HepG2 (cell line): Measurements from ENCODE around the gene RAB39A. TPM values are rescaled to one million over a fixed set of nuclear protein-coding genes. Genes with fewer than 3 reads are reported as not detected.

Source experiments
- ATRX ChIP-seq: sonication (generic); formaldehyde crosslinking; IDR thresholded peaks from 2 replicates; pipeline ENCODE4 v1.4.0; 2020; ENCODE audit warnings: missing genetic modification reagents, borderline replicate concordance
- DRAP1 ChIP-seq: IDR thresholded peaks from 2 replicates; pipeline ENCODE4 v1.6.1; 2016; ENCODE audit warnings: missing genetic modification reagents, missing compliant biosample characterization
- GABPB1 ChIP-seq: IDR thresholded peaks from 2 replicates; pipeline ENCODE4 v1.6.1; 2016; ENCODE audit warnings: mild to moderate bottlenecking, missing genetic modification reagents, moderate library complexity, missing compliant biosample characterization
- KIAA2018 ChIP-seq: sonication (generic); formaldehyde crosslinking; IDR thresholded peaks from 2 replicates; pipeline ENCODE4 v1.5.0; 2020; ENCODE audit warnings: mild to moderate bottlenecking, missing genetic modification reagents, borderline replicate concordance
- KLF6 ChIP-seq: IDR thresholded peaks from 2 replicates; pipeline ENCODE4 v1.8.0; 2016; ENCODE audit warnings: missing biosample characterization, missing genetic modification reagents
- MAFF ChIP-seq: IDR thresholded peaks from 2 replicates; pipeline ENCODE4 v1.6.1; 2011; ENCODE audit warnings: low read depth, low read length, improper control_type of control experiment
- NR3C1 ChIP-seq: sonication (generic); formaldehyde crosslinking; IDR thresholded peaks from 2 replicates; pipeline ENCODE4 v1.4.0; 2020; ENCODE audit warnings: missing genetic modification reagents
- PITX1 ChIP-seq: sonication (generic); formaldehyde crosslinking; IDR thresholded peaks from 2 replicates; pipeline ENCODE4 v1.5.1; 2020; ENCODE audit warnings: mild to moderate bottlenecking, missing genetic modification reagents
- RARA ChIP-seq: IDR thresholded peaks from 2 replicates; pipeline ENCODE4 v1.6.1; 2016; ENCODE audit warnings: missing genetic modification reagents, missing compliant biosample characterization
- TCF7L2 ChIP-seq: IDR thresholded peaks from 2 replicates; pipeline ENCODE4 v1.6.1; 2011; ENCODE audit warnings: mild to moderate bottlenecking, low read depth, low read length, moderate library complexity
- ZFP36 ChIP-seq: fragments of 150-350 bp; IDR thresholded peaks from 2 replicates; pipeline ENCODE4 v1.6.1; 2018; ENCODE audit warnings: borderline replicate concordance, low read length, low read depth; ENCODE audit not compliant: partially characterized antibody
- ZNF24 ChIP-seq: fragments of 450-650 bp; IDR thresholded peaks from 2 replicates; pipeline ENCODE4 v1.6.1; 2017; ENCODE audit warnings: antibody characterized with exemption, mild to moderate bottlenecking
- ZNF30 ChIP-seq: sonication (generic); formaldehyde crosslinking; IDR thresholded peaks from 2 replicates; pipeline ENCODE4 v1.5.0; 2020; ENCODE audit warnings: mild to moderate bottlenecking, missing genetic modification reagents
- ZNF44 ChIP-seq: sonication (generic); formaldehyde crosslinking; IDR thresholded peaks from 2 replicates; pipeline ENCODE4 v1.5.1; 2020; ENCODE audit warnings: mild to moderate bottlenecking, missing genetic modification reagents
- ZNF460 ChIP-seq: sonication (generic); formaldehyde crosslinking; IDR thresholded peaks from 2 replicates; pipeline ENCODE4 v1.5.1; 2020; ENCODE audit warnings: missing genetic modification reagents, mild to moderate bottlenecking, borderline replicate concordance
- ZNF512 ChIP-seq: sonication (generic); formaldehyde crosslinking; IDR thresholded peaks from 2 replicates; pipeline ENCODE4 v1.4.0; 2020; ENCODE audit warnings: mild to moderate bottlenecking, missing genetic modification reagents
- ZNF746 ChIP-seq: sonication (generic); formaldehyde crosslinking; IDR thresholded peaks from 2 replicates; pipeline ENCODE4 v1.8.0; 2022; ENCODE audit warnings: mild to moderate bottlenecking, missing genetic modification reagents
- ZNF841 ChIP-seq: sonication (generic); formaldehyde crosslinking; IDR thresholded peaks from 2 replicates; pipeline ENCODE4 v1.8.1; 2023; ENCODE audit warnings: missing genetic modification reagents, borderline replicate concordance
- polyA plus RNA-seq, 8 experiments: library from polyadenylated mRNA; depleted of rRNA in 3 of 8; stranded (reverse) in 7 of 8; unstranded in 1 of 8; fragments of >200 nt; fragmentation: Illumina TruSeq in 4 of 8; extraction: Trizol in 4 of 8; gene quantifications; 2 replicates each; pipeline versions ENCODE4 v1.2.1 to v1.2.3, GENCODE V29; 2011 to 2016; ENCODE audit warnings: low read depth in 4 of 8, missing spikeins in 1 of 8, mixed read lengths in 1 of 8; ENCODE audit not compliant: insufficient read depth in 1 of 8
- total RNA-seq, 5 experiments: library from RNA; depleted of rRNA; stranded (reverse); fragments of >200 nt; fragmentation: Illumina TruSeq; extraction: Trizol; gene quantifications; 2 replicates each; pipeline ENCODE4 v1.2.3, GENCODE V29; 2016; ENCODE audit warnings: low read depth in 1 of 5
- TF ChIP-seq, protein P1 (sequence below): sonication (generic); formaldehyde crosslinking; IDR thresholded peaks from 2 replicates; pipeline ENCODE4 v1.5.0; 2020; ENCODE audit warnings: missing genetic modification reagents, mild to moderate bottlenecking, borderline replicate concordance

Gene RAB39A
- total and polyA plus RNA-seq, 2 of the 13 experiments (the other 11 are each of a cell fraction or from before 2014, with no cell fraction given): not detected

DNA sequence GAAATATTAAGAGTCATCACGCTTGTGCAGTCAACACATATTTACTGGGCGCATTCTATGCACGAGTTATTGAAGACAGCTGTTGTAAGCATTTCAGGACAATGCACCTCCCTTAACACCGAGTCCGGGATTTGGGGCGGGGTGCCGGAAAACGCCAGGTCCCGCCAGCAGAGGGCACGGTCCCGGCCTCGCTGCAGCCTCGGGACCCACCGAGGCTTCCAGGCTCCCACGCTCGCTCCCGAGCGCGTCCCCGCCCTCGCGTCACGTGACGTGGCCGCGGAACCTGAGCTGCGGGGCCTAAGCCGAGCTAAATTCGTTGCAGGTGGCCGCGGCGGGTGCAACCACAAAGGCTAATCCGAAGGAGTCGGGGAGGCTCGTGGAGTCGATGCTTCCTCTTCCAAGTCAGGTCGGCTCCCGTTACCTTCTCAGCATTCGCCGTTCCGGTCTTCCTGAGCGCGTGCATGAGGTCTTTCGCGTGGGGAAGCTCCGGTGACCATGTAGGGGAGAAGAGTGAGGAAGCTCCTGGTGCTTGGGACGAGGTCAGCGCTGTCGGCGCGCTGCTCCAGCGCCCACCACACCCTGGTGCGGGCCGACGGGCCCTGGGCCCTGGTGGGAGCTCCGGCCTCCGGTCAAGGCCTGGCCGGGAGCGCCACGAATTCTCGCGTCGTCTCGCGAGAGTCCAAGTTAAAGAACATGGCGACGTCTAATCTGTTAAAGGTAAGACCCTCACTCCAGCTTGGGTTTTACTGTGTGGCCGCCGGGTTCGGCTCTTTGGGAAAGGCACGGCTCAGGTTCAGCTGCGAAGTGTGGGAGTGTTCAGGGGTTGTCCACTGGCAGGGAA is 80.6 kb downstream of the RAB39A start, which contains the start of gene CUL5 (continued):
- TF ChIP-seq ZNF44 (CRISPR knock-in tag) (no peak), KLF6 (CRISPR knock-in tag) (no peak; the same call in 1 of the 2 replicates), RARA (CRISPR knock-in tag) (no peak; the same call in 1 of the 2 replicates), ZNF841 (CRISPR knock-in tag) (no peak), MAFF (no peak), DRAP1 (CRISPR knock-in tag) (peak; percentile 6; the same call in 1 of the 2 replicates), PITX1 (CRISPR knock-in tag) (peak; percentile 73; the same call in 1 of the 2 replicates), NR3C1 (CRISPR knock-in tag) (no peak), KIAA2018 (CRISPR knock-in tag) (no peak; the same call in 1 of the 2 replicates), GABPB1 (CRISPR knock-in tag) (peak; percentile 80), ZFP36 (no peak), ZNF460 (CRISPR knock-in tag) (no peak; the same call in 1 of the 2 replicates), ZNF512 (CRISPR knock-in tag) (no peak), ZNF746 (0 out of 2 replicates have a peak, but pooled peaks have one; percentile 79), ZNF24 (no peak), ATRX (CRISPR knock-in tag) (no peak), TCF7L2 (no peak), ZNF30 (CRISPR knock-in tag) (no peak)
- TF ChIP-seq, protein P1, sequence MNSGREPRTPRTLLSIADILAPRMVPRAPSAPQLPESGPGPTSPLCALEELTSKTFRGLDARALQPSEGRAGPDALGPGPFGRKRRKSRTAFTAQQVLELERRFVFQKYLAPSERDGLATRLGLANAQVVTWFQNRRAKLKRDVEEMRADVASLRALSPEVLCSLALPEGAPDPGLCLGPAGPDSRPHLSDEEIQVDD (CRISPR knock-in tag): no peak; the same call in 1 of the 2 replicates
